ENCODE measurements around the gene IGFBPL1.
A peak's percentile ranks its signal among the peaks of the same experiment; 100 is the strongest.
"Not testable (repeated sequence)": the region's sequence is repeated elsewhere in the genome, so short reads cannot be mapped to it uniquely, and the experiment has no call there.

IGFBPL1 gene

DNA sequence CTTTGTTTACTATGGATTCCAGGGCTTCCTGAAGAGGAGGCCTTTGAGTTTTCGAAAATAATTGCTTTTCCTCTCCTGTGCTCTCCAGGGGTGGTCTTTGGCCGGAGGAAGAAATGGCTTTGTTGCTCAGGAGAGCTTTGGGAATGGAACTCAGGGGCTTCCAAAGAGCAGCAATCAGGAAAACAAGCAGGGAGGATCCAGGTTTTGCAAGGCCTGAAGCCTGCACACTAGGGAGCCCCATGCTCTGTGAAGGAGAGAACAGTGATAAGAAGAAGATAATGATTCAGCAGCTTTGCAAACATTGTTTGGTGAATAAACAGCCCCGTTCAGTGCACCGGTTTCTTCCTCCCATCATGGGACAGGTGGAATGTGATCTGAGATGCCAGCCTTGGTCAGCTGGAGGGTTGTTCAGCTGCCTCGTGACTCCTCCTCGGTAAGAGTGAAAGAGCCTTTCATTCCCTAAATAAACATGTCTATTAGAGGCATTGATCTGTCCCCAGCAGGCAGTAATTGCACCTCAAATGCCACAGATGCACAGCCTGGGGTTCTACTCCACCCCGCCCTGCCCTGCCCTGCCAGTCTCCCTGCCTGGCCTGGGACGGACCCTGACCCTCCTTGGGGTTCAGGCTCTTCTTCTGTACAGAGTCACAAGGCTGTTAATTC lies 43.3 kb downstream of the IGFBPL1 start:
- DNase-seq = peak in 2 of 56 donors; percentile 4 to 17

DNA sequence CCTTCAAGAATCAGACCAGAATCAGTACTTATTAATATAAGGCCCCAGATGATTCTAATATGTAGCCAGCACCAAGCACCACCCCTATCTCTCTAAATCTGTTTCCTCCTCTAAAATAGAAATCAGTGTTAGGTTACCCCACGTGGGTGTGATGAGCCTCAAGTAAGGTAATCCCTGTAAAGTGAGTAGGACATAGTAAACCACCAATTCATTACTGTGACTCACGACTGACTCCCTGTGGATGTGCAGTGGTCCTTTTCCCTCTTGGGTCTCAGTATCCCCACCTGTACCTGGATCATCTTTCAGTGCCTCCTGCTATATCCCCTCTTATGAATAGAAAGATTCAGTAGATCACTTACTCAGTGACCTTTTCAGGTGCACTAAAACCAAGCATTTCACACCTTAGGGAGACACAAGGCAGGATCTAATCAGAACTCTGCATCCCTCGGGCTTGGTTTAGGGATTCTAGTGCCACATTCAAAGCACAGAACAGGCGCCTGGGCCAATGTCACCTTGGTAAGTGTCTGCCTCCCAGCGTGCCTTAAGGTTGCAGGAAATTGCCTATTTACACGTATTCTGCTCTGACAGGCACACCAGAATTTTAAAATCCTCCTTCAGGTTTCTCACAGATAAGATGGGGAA lies 43.9 kb downstream of the IGFBPL1 start:
- no peak for DNase-seq

GRCh38 chr9:38377336-38378083 lies 46.7 kb downstream of the IGFBPL1 start:
- DNase-seq = not testable (repeated sequence)

DNA sequence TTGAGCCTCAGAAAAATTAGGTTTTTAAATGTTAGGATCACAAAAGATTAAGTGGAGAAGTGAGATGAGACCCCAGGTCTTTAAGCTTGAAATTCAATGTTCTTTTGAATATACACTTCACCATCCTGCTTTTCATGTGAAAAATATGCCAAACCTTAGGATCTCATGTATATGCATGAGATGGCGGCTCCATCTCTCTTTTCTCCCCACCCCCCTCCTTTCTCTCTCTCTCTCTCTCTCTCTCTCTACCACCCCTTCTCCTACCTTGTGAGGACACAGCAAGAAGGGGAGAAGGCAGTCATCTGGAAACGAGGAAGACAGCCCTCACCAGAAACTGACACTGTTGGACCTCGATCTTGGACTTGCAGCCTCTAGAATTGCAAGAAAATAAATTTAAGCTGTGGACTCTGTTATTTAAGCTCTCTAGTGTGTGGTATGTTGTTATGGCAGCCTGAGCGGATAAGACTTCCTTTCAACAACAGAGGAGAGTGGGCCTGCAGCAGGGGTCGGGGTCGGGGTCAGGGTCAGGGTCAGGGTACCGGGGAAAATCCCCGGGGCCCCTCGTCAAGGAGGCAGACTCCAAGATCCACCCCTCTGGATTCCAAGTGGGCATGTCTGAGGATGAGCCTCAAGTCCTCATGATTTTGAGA lies 48.1 kb downstream of the IGFBPL1 start:
- DNase-seq = no peak

DNA sequence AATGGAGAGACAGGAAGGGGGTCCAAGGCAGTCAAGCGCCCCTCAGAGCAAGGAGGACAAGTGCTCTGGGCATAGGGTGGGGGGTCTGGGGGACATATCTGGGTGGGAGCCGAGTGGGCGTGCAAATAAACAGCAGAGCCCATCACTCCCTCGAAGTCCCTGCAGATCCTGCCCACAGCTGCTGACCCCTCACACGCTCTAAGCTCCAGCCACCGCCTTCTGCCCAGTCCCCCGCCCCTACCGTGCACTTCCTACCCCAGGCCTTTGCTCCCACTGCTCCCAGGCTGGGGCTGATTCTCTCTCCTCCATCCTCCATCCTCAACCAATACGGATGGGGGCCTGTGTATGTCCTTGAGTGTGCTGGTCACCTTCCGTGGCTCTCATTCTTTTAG lies 48.7 kb downstream of the IGFBPL1 start:
- DNase-seq = no peak

- DNase-seq = no peak
Measured at GRCh38 chr9:38374847-38375571, 49.2 kb downstream of the IGFBPL1 start.

- DNase-seq = no peak
Measured at GRCh38 chr9:38373679-38374078, 50.6 kb downstream of the IGFBPL1 start.

DNA sequence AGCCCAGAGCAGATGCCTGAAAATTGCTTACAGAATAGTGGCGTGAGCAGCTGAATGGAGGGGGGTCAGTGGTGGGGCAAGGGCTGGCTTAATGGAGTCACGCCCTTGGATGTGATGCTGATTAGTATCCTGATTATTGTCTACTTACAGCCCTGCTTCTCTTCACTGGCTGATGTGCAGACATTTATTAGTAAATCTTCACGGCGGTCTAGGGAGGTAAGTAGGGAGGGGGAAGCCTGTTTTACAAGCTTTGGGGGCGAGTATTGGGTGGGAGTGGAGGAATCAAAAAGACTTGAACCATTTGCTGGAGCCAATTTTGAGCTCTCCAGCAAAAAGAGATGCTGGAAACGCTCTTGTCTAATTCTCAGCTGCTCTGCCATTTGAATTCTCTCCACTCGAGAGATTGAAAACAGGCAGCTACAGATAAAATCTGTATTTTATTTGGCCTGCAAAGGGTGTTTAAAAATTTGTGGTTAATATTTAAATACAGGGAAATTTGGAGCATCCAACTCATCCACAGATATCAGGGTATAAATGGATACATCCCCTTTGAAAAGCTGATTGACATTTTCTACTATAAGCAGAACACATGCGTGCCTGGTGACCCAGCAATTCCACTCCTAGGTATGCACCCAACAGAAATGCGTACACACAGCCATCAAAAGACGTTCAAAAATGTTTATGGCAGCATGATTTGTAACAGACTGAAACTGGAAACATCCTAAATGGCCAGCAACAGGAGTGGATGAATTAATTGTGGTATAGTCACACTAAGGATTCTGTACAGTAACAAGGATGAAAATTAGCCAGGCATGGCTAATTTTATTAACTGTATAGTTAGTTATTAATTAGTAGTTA lies 51.3 kb downstream of the IGFBPL1 start:
- DNase-seq = no peak

DNA sequence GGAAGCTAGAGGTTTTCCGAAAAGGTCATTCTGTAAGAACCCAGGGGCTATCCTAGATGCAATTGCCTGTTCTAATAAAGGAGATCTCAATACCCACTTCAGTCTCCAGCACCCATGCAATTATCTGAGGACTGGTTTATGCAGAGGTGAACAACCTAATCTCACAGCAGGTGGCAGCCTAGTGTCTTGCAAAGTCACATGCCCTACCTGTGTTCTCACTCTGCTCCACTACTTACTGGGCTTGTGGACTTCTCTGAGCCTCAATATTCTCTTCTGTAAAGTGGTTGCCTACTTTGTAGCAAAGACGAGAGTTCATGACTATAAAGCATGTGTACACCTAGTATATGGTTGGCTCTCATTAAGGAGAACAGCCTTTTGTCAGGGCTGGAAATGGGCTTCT lies 52.8 kb downstream of the IGFBPL1 start:
- DNase-seq = peak in 1 of 56 donors; percentile 17

- DNase-seq = no peak
Measured at GRCh38 chr9:38370176-38370575, 54.1 kb downstream of the IGFBPL1 start.

DNA sequence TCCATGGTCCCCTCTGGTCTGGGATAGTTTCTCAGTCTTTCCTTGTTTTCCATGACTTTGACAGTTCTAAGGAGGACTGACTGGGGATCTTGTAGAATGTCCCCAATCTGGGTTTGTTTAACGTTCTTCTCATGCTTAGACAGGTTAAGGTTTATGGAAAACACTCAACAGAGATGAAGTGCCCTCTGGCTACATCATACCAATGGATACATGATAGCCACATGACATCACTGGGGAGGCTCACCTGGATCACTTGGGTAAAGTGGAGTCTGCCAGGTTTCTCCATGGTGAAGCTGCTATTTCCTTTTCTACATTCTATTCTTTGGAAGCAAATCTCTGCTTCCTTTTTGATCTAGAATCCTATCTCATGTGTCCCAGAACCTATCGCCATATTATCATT lies 55.5 kb downstream of the IGFBPL1 start:
- no peak for DNase-seq

DNA sequence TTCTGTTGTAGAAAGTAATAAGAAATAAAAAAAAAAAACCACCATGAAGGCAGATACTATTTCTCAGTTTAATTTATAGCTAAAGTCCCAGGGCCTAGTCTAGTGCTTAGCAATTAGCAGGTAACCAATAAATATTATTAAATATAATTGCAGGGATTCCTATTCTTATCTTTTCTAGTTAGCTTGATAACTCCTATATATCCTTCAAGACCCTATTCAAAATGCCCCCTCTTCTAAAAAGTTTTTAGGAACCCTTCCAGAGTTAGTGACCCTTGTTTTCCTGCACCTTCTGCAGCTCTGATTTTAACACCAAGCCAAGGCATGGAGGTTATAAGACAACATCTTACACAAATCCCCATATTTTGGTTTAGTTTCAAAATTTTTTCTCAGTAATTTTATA lies 56.4 kb downstream of the IGFBPL1 start:
- no peak for DNase-seq

GRCh38 chr9:38363589-38363925 lies 60.7 kb downstream of the IGFBPL1 start:
- no peak for DNase-seq

GRCh38 chr9:38362852-38363588 lies 61.2 kb downstream of the IGFBPL1 start:
- DNase-seq = peak in 26 of 56 donors; percentile 1 to 61 (median 14)

DNA sequence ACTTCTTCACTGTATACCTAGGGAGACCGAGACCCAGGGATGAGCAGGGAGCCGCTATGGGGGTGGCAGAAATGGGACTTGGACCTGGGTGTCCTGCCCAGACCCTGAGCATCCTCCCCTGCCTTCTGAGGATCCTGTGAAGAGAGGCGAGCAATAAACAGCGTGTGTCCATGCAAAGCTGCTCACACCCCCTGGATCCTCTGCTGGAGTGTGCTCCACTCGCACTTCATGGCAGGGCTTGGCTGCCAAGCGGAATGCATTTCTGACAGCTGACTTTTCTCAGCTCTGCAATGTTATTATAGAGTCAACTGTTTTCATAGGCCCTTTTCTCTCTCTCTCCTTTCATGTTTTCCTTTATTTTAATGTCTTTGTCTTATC lies 62.8 kb downstream of the IGFBPL1 start:
- peak in 6 of 56 donors; percentile 2 to 41 (median 20) for DNase-seq

DNA sequence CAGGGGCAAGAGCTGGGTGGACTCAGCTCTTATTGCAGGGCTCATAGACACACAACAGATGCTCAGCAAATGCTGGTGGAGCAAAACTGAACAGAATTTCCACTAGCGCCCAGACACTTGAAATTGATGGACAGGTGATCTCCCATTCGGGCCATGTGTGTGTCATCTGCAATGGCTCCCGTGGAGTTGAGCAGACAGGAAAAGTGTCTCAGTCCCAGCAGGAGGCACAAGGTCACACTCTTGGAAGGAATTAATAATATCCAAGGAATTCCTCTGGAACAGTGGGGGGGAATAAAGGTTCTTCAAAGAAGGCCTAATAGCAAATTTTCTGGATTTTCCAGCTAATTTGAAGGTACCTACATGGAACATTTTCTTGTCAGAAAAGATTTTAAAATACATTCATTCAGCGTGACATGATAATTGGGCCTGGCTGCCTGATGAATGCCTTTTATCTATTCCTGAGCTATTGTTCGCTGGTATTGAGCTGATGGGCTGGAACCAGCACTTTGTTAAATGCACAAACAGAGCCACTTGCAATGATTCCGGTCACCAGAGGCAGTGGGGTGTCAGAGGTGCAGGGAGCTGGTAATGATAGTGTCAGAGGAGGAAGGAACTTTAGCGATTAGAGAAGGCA lies 63.3 kb downstream of the IGFBPL1 start:
- peak in 5 of 56 donors; percentile 10 to 41 (median 18) for DNase-seq

- no peak for DNase-seq
Measured at GRCh38 chr9:38359689-38360385, 64.4 kb downstream of the IGFBPL1 start.

DNA sequence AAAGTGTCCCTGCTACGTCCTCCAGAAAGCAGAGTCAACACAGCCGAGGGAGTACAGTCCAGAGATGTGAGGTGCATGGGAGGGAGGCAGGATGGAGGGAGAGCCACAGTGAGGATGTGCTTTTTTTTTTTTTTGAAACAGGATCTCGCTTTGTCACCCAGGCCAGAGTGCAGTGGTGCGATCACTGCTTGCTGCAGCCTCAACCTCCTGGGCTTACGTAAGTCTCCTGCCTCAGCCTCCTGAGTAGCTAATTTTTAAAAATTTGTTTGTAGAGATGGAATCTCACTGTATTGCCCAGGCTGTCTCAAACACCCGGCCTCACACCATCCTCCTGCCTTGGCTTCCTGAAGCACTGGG lies 65.0 kb downstream of the IGFBPL1 start:
- no peak for DNase-seq
